Ovary (tissue), 9 donors: ENCODE results near the gene THBS4. TPM values are rescaled to one million over a fixed set of nuclear protein-coding genes. Genes with fewer than 3 reads are reported as not detected.

Source experiments
- DNase-seq, 5 donors: peaks; one replicate each; pipeline ENCODE4 v3.0.0-alpha.2; 2019 to 2020
- H3K27ac ChIP-seq, 2 donors: fragments of 200-600 bp; one replicate each; pipeline versions ENCODE4 v1.5.1 to v1.8.0; 2019 to 2022
- H3K27me3 ChIP-seq: fragments of 200-600 bp; one replicate; pipeline ENCODE4 v1.8.0; 2022
- H3K36me3 ChIP-seq: fragments of 200-600 bp; sonication (generic); one replicate; pipeline ENCODE4 v1.5.1; 2019
- H3K4me1 ChIP-seq: one replicate; pipeline ENCODE4 v1.8.1; 2013; ENCODE audit warnings: mild to moderate bottlenecking, moderate library complexity; ENCODE audit not compliant: insufficient read depth
- H3K4me3 ChIP-seq: fragments of 200-600 bp; sonication (generic); one replicate; pipeline ENCODE4 v1.5.1; 2017
- H3K9me3 ChIP-seq, 2 donors: fragments of 200-600 bp in 1 of 2; sonication (generic) in 1 of 2; one replicate each; pipeline versions ENCODE4 v1.5.1 to v1.8.1; 2013 to 2019; ENCODE audit warnings: mild to moderate bottlenecking in 1 of 2, moderate library complexity in 1 of 2
- CTCF ChIP-seq, 3 donors: fragments of 450-650 bp in 2 of 3; fragments of 200-600 bp in 1 of 3; IDR thresholded peaks; one replicate each; pipeline versions ENCODE4 v1.5.1 to v1.8.0; 2016 to 2022; ENCODE audit warnings: antibody characterized with exemption in 3 of 3, mild to moderate bottlenecking in 1 of 3
- EP300 ChIP-seq: sonication (generic); formaldehyde crosslinking; IDR thresholded peaks from one replicate; pipeline ENCODE4 v1.6.1; 2017; ENCODE audit warnings: antibody characterized with exemption
- POLR2A ChIP-seq: fragments of 450-650 bp; IDR thresholded peaks from one replicate; pipeline ENCODE4 v1.6.1; 2017; ENCODE audit warnings: antibody characterized with exemption, mild to moderate bottlenecking, moderate library complexity
- WGBS, 3 donors: extraction: QIAGEN DNeasy Blood & Tissue Kit in 1 of 3; methylation state at CpG; one replicate each; pipeline versions ENCODE4 v1.1.5 to v1.1.7; 2013 to 2017; 5-methylcytosine and 5-hydroxymethylcytosine counted together
- intact Hi-C, 4 donors: fragments of 100-400 bp; cut with DNase I; formaldehyde crosslinking; loops; one replicate each; pipeline versions ENCODE4 v1.11.0 to v1.15.1; 2022 to 2023
- polyA plus RNA-seq, 2 donors: library from polyadenylated mRNA; stranded (reverse); fragments of 200-250 nt in 1 of 2; fragments of 350-450 nt in 1 of 2; fragmentation: Illumina TruSeq in 1 of 2; extraction: RNeasy Lipid Tissue Mini Kit (QIAGEN cat#74804) in 1 of 2; gene quantifications; one replicate each; pipeline ENCODE4 v1.2.3, GENCODE V29; 2013 to 2014
- total RNA-seq, 7 donors: library from RNA; depleted of rRNA in 2 of 7; stranded (reverse); fragments of >200 nt in 2 of 7; fragmentation: NEBNext Ultra II Directional in 3 of 7; extraction: Animal tissue kit (Norgen Biotek cat#: 25700) in 3 of 7; gene quantifications; one replicate each; pipeline versions ENCODE4 v1.1.0 to v1.2.4, GENCODE V29; 2016 to 2023
- donor health status: DM: no; HTN: no; CAD: no; lungs with moderate emphysema.
- donor health status: DM: no; HTN: no; CAD: no.
- donor health status: Bipolar disorder and iron deficiency.
- donor health status: DM: yes; HTN: yes; CAD: no.
- donor health status: DM: no; HTN: no; CAD: no.
- donor health status: DM: yes; HTN: yes; CAD: no.

The THBS4 gene
- total and polyA plus RNA-seq, 9 donors, result 1.9 to 89.6 (median 5.1) TPM

DNA sequence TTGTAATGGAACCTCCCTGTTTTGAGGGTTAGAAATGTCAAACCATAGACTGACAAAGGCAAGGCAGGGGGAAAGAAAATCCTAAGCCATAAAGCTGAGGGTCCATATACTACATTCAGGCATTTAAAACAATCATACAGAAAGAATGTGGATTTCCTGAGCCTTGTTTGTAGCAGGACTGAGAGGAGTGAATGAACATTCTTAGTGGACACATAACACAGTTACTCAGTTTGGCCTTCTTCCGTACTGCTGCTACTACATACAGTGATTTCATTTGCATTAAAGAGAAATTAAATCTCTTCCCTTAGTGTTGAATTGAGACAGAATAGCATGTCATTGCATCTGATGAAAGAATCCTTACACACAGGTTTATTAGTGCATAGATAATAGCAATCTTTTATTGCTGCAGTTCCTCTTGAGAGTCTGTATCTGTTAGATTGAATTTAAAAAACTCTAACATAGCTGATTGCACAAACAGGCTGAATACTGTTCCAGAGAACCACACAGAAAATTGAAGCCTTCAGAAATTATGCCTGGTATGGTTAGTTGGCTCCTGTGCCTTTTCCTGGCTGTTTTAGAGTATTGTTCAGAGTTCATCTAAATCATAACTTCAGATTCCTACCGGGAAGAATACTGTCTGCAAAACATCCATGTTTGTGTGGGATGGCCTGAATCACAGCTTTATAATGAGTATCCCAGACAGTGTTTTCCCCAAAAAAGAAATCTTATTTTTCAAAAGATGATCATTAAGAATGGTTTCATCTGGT is 42.1 kb upstream of the THBS4 start:
- no peak for TF ChIP-seq EP300
- TF ChIP-seq POLR2A, result no peak
- no peak for TF ChIP-seq CTCF (IDR thresholded peaks at IDR 0.05)
- peaks cover 2% of the 10 kb centered on the region for H3K4me1 ChIP-seq
- 38 to 48% (median 39%) methylated on average over 2 of the region's 2 CpGs for WGBS, 3 donors
- DNase-seq, result no peak
- intact Hi-C loops, result no loop called here
- H3K36me3 ChIP-seq, result no peaks in the 10 kb centered on the region
- no peak overlapping the region for H3K27ac ChIP-seq
- no peak overlapping the region for H3K4me3 ChIP-seq
- H3K9me3 ChIP-seq, result no peaks in the 10 kb centered on the region
- H3K27me3 ChIP-seq, result no peaks in the 10 kb centered on the region

GRCh38 chr5:79999722-80000121 is 35.4 kb upstream of the THBS4 start:
- Histone ChIP-seq H3K4me3 (no peak overlapping the region), H3K9me3 (no peaks in the 10 kb centered on the region), H3K36me3 (no peaks in the 10 kb centered on the region), H3K4me1 (no peaks in the 10 kb centered on the region), H3K27me3 (no peaks in the 10 kb centered on the region), H3K27ac (no peak overlapping the region)
- DNase-seq, result no peak
- TF ChIP-seq POLR2A (no peak), CTCF (IDR thresholded peaks at IDR 0.05) (no peak), EP300 (no peak)
- intact Hi-C loops, result no loop called here
- WGBS, 3 donors, result 94 to 100% (median 99%) methylated on average over 1 of the region's 1 CpG

DNA sequence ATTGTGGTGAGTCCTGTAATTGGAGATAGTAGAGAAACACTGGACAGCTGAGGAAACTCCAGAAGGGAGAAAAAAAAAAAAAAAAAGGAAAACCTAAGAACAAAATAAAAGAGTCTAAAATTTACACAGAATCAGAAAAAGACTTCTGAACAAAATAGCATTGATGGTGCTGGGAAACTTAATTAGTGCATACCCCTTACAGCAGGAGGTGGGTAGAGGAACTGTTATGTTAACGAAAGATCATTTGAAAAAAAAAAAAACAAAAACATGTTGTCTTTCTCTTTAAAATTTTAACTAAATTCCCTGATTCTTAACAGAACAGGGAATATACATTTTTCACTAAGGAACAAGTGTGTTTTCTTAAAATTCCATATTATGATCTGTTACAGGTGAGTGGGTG is 32.5 kb upstream of the THBS4 start:
- TF ChIP-seq EP300, result no peak
- no peak for TF ChIP-seq POLR2A
- no peak for TF ChIP-seq CTCF (IDR thresholded peaks at IDR 0.05)
- no peak overlapping the region for H3K4me3 ChIP-seq
- no peaks in the 10 kb centered on the region for H3K4me1 ChIP-seq
- 91 to 100% (median 97%) methylated on average over 1 of the region's 1 CpG for WGBS, 3 donors
- no peaks in the 10 kb centered on the region for H3K9me3 ChIP-seq
- no peaks in the 10 kb centered on the region for H3K27me3 ChIP-seq
- H3K36me3 ChIP-seq, result no peaks in the 10 kb centered on the region
- no peak for DNase-seq
- H3K27ac ChIP-seq, result no peak overlapping the region
- intact Hi-C loops, result no loop called here

DNA sequence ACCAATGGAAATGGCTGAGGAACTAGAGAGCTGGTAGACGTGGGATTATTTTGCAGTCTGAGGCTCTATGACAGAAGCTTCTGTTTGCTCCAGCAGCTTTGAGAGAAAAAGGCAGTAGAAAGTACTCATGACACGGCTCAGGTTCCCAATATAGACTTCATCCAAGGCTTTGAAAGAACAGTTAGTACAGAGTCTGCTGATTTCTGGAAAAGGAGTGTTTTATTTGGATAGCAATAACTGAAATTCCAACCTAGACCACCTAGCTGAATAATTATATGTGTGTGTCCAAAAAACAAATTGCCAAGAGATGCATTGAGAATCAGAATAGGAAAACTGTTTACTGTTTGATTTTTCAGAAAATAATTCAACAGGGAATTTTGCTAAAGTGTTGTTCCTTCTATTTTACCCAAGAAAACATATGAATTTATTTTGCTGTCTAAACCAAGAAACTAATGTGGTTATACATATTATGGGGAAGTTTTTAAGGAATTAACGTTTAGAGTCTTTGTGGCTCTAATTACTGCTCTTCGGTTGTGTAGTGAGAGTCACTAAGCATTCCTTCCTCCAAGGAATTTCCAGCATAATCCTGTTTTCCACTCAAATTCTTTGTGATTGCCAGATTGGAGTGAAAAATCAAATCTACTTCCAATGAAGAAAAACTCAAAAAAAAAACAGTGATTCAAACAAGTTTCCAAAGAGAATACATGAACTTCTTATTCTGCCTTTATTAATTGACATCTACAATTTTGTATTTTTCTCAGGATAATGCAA is 26.0 kb upstream of the THBS4 start:
- no peak overlapping the region for H3K4me3 ChIP-seq
- no peaks in the 10 kb centered on the region for H3K36me3 ChIP-seq
- 32 to 40% (median 38%) methylated on average over 4 of the region's 4 CpGs for WGBS, 3 donors
- no peaks in the 10 kb centered on the region for H3K9me3 ChIP-seq
- intact Hi-C loops, result no loop called here
- no peak for TF ChIP-seq CTCF (IDR thresholded peaks at IDR 0.05)
- no peak for TF ChIP-seq POLR2A
- TF ChIP-seq EP300, result no peak
- H3K27me3 ChIP-seq, result no peaks in the 10 kb centered on the region
- no peak for DNase-seq
- H3K4me1 ChIP-seq, result no peaks in the 10 kb centered on the region
- H3K27ac ChIP-seq, result no peak overlapping the region
